HG03108 (cell line): ENCODE results near the gene HDAC11.
"Not testable (repeated sequence)": the region's sequence is repeated elsewhere in the genome, so short reads cannot be mapped to it uniquely, and the experiment has no call there.

Experiments
- ATAC-seq: cut with Tn5 transposase; IDR thresholded peaks from one replicate; pipeline ENCODE4 v1.9.1; 2021; ENCODE audit warnings: moderate library complexity; ENCODE audit not compliant: unreplicated experiment

Gene HDAC11

GRCh38 chr3:13492976-13493866, 13.1 kb downstream of the HDAC11 start:
- ATAC-seq: no peak

GRCh38 chr3:13493867-13494441, 13.8 kb downstream of the HDAC11 start:
- no peak for ATAC-seq

GRCh38 chr3:13494463-13495350, 14.6 kb downstream of the HDAC11 start:
- ATAC-seq: no peak

- no peak for ATAC-seq
Measured at GRCh38 chr3:13495351-13495813, 15.3 kb downstream of the HDAC11 start.

DNA sequence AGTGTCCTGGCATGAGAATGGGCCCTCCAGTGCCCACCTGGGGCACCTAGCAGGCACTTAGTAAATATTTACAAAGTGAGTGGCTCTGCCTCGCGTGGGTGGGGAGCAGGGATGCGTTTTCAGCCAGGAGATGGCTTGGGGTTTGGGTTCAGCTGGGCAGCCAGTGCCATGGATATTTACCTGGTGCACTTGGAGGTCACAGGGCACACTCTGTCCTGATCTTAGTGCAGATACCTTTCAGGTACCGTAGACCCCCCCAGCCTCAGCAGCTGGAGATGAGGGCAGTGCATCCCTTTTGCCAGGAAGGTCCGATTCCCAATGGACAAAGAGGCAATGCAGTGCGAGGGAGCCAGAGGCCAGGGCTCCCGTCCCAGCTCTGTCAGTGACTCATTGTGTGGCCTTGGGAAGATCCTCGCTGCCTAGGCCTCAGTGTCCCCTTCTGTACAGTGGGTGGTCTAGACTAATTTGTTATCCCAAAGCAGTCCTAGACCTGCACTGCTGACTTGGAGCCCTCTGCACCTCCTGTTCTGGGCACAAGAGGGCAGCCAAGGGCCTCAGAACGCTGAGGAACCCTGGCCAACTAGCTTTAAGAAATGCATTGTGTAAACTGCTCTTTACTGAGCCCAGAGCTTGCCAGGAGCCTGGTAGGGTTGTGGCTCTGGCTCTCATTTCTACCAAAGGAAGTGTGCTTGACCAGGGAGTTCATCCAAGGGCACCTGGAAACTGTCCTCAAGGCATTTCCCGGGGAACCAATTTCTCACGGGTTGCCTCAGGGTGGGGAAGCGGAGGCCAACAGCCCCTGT, 16.0 kb downstream of the HDAC11 start:
- ATAC-seq: peak; percentile 76

GRCh38 chr3:13496879-13497278, 16.8 kb downstream of the HDAC11 start:
- ATAC-seq: no peak

DNA sequence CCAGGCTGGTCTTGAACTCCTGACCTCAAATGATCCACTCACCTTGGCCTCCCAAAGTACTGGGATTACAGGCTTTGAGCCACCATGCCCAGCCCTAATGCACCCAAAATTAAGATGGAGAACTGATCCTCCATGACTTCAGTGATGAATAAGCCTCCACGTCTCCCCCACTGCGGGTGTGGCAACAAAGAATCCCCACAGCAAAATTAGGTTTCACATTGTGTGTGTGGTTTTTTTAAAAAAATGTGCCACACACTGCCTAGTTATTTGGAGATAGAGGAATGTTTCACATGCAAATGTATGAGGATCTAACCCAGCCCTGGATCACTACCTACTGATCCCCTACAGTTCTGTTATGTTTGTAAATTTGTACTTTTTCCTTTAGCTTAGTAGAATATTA, 17.3 kb downstream of the HDAC11 start:
- no peak for ATAC-seq

- no peak for ATAC-seq
Measured at GRCh38 chr3:13498354-13499060, 18.4 kb downstream of the HDAC11 start.

DNA sequence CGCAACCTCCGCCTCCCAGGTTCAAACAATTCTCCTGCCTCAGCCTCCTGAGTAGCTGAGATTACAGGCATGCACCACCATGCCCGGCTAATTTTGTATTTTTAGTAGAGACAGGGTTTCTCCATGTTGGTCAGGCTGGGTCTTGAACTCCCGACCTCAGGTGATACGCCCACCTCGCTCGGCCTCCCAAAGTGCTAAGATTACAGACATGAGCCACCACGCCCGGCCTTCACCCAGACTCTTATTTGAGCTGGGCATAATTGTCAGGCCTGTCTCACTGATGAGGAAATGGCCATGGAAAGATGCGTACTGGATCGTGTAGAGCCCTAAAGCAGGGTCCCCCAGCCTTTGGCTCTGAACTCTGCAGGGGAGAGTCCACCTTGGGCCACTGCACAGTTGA, 19.1 kb downstream of the HDAC11 start:
- ATAC-seq: not testable (repeated sequence)

GRCh38 chr3:13500133-13500885, 20.2 kb downstream of the HDAC11 start:
- ATAC-seq: no peak

DNA sequence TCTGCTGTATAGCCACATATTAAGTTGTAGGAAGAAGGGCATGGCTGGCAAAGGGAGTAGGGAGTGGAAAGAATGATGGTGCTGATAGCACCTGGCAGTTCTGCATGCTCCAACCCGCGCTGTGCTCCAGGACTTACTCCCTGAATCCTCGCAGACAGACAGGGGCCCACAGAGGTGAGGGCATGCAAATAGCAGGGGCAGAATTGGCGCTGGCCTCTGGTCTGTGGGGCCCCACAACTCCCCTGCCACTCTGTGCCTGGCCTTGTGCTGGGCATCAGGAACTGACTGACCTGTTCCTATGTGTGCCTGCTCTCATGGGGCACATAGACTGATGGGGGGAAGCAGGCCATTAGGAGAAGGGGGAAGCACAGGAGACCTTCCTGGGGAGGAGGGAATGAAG, 20.9 kb downstream of the HDAC11 start:
- ATAC-seq: no peak

DNA sequence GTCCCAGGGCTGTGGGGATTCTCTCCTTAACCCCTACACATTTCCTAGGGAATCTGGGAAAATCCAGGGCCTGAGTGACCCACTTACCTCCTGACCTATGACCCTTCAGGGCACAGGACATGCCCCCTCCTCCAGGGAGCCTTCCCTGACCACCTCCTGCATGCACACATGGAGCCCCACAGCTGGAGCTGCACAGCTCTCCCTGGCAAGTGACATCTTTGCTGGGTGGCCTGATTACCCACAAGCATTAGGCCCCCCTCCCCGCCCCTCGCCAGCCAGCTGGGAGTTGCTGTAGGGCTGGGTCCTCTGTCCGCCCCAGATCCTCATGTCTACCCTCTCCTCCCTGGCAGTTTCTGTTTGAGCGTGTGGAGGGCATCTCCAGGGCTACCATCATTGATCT, 21.4 kb downstream of the HDAC11 start:
- no peak for ATAC-seq

DNA sequence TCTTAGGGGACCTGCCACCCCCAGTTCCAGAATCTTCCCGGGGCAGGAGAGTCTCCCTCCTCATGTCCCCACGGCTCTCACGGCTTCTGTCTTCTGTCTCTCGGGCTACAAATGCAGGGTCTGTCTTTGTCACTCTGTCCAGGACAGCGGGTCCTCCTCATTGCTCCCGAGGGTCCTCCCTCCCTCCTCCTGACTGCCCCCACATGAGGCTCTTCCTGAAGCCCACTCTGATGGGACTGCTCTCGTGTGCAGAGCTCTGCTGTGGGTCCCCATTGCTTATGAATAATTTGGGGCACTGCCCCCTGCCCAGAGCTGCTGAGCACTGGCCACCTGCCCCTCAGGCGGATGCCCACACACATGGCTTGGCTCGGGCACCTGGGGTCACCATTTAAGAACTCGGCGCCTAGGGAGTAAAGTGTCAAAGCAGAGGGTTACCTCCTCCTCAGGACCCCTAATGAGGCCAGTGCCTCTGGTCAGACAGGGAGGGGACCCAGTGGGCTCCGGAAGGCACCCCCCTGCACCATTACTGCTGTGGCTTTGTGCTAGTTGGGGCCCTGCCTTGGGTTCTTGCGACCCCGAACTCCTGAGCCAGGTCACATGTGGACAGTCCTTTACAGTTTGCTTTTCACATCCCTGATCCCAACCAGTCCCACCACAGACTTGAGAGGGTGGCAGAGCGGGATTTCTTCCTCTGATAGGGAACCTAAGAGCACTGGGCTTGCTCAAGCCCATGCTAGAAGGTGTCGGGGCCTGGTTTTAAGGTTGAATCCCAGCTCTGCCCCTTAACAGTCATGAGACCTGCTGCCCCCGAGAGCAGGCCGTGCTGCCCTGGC, 22.1 kb downstream of the HDAC11 start:
- no peak for ATAC-seq

- ATAC-seq: no peak
Measured at GRCh38 chr3:13502791-13503060, 22.6 kb downstream of the HDAC11 start.

DNA sequence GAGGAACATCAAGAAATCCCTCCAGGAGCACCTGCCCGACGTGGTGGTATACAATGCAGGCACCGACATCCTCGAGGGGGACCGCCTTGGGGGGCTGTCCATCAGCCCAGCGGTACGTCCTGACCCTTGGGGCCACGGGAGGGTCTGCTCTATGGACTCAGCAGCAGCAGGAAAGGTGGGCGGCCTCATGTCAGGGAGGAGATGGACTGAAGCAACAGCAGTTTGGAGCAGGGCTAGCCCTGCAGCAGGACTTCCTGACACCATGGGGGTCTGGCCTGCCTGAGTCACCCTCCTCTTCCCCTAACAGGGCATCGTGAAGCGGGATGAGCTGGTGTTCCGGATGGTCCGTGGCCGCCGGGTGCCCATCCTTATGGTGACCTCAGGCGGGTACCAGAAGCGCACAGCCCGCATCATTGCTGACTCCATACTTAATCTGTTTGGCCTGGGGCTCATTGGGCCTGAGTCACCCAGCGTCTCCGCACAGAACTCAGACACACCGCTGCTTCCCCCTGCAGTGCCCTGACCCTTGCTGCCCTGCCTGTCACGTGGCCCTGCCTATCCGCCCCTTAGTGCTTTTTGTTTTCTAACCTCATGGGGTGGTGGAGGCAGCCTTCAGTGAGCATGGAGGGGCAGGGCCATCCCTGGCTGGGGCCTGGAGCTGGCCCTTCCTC, 24.2 kb downstream of the HDAC11 start:
- ATAC-seq: no peak

DNA sequence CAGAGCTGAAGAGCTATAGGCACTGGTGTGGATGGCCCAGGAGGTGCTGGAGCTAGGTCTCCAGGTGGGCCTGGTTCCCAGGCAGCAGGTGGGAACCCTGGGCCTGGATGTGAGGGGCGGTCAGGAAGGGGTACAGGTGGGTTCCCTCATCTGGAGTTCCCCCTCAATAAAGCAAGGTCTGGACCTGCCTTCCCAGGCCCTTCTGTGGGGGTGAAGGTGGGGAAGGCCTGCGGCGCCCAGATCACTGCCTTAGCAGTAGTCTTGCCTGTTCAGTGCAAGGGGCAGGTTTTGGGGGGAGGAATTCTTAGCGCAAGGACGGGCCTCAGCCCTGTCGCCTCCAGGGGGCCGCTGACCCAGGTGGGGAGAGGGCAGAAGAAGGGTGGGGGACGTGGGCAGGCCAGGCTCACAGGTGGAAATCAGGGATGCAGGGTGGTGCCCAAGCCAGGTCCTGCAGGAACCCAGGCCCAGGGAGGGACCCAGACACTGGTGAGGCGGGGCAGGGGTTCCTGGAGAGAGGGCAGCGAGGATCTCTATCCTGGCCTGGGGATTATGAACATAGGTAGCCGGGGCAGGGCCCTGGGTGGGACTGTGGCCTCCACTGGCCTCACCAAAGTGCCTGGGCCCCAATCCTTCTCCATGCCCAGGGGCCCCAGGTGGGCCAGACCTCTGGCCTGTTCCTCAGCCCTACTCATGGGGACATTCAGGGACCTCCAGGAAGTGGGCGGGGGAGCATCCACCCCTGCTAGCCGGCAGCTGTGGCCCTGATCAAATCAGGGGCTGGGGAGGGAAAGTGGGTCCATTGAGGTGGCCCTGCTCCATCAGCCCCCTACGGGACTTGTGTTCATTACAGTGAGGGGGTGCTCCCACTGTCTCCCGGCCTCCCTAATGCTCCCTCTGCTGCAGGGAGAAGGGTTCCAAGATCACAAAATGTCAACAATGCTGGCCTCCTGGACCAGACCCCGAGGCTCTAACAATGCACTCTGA, 25.3 kb downstream of the HDAC11 start:
- ATAC-seq: no peak

DNA sequence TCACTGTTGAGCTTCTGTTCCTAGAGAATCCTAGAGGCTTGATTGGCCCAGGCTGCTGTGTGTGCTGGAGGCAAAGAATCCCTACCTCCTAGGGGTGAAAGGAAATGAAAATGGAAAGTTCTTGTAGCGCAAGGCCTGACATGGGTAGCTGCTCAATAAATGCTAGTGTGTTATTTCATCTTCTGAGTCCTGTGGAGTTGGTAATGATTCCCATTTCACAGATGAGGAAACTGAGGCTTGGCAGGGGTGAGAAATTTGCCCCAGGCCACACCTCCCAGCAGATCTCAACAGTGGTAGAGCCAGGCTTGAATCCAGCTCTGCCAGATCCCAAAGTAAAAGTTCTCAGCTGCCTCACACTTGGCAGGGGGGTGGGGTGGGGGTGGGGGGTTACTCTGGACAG, 26.1 kb downstream of the HDAC11 start:
- no peak for ATAC-seq
